HEK293 (cell line): ENCODE results near the gene TMEM135.

Source experiments
- YY1 ChIP-seq: fragments of 450-650 bp; formaldehyde crosslinking; IDR thresholded peaks from 2 replicates; pipeline ENCODE4 v1.5.1; 2018; ENCODE audit warnings: missing biosample characterization, missing genetic modification characterization
- ZNF121 ChIP-seq: fragments of 450-650 bp; formaldehyde crosslinking; IDR thresholded peaks from 2 replicates; pipeline ENCODE4 v1.5.1; 2016; ENCODE audit warnings: missing biosample characterization, missing genetic modification characterization
- ZNF2 ChIP-seq: fragments of 450-650 bp; formaldehyde crosslinking; IDR thresholded peaks from 2 replicates; pipeline ENCODE4 v1.5.1; 2016; ENCODE audit warnings: missing biosample characterization, missing genetic modification characterization
- ZNF239 ChIP-seq: fragments of 450-650 bp; formaldehyde crosslinking; IDR thresholded peaks from 2 replicates; pipeline ENCODE4 v1.5.1; 2016; ENCODE audit warnings: missing biosample characterization, missing genetic modification characterization
- ZNF274 ChIP-seq, 2 experiments: fragments of 200-500 bp in 1 of 2; fragments of 450-650 bp in 1 of 2; sonication (Bioruptor generic) in 1 of 2; formaldehyde crosslinking in 1 of 2; IDR thresholded peaks; 2 replicates each; pipeline versions ENCODE4 v1.5.1 to v1.6.1; 2014 to 2016; ENCODE audit warnings: borderline replicate concordance in 1 of 2, inconsistent platforms in 1 of 2, low read length in 1 of 2, missing biosample characterization in 1 of 2, missing genetic modification characterization in 1 of 2
- ZNF302 ChIP-seq: fragments of 450-650 bp; formaldehyde crosslinking; IDR thresholded peaks from 2 replicates; pipeline ENCODE4 v1.5.1; 2016; ENCODE audit warnings: missing biosample characterization, missing genetic modification characterization, low read depth
- ZNF449 ChIP-seq: fragments of 450-650 bp; formaldehyde crosslinking; IDR thresholded peaks from 2 replicates; pipeline ENCODE4 v1.5.1; 2017; ENCODE audit warnings: missing biosample characterization, mild to moderate bottlenecking, missing genetic modification characterization, moderate library complexity
- ZNF514 ChIP-seq: fragments of 450-650 bp; formaldehyde crosslinking; IDR thresholded peaks from 2 replicates; pipeline ENCODE4 v1.5.1; 2016; ENCODE audit warnings: missing biosample characterization, missing genetic modification characterization
- TF ChIP-seq, protein P1 (sequence below): fragments of 450-650 bp; formaldehyde crosslinking; IDR thresholded peaks from 2 replicates; pipeline ENCODE4 v1.5.1; 2016; ENCODE audit warnings: missing biosample characterization, missing genetic modification characterization
- TF ChIP-seq, protein P2 (sequence below): fragments of 450-650 bp; formaldehyde crosslinking; IDR thresholded peaks from 2 replicates; pipeline ENCODE4 v1.5.1; 2016; ENCODE audit warnings: missing biosample characterization, missing genetic modification characterization, low read depth
- TF ChIP-seq, protein P3 (sequence below): fragments of 450-650 bp; formaldehyde crosslinking; IDR thresholded peaks from 2 replicates; pipeline ENCODE4 v1.5.1; 2016; ENCODE audit warnings: missing biosample characterization, missing genetic modification characterization

GRCh38 chr11:87275176-87275575 lies 237.4 kb downstream of the TMEM135 start:
- TF ChIP-seq ZNF239 (tag by site-specific recombination) (no peak), ZNF274 (IDR thresholded peaks at IDR 0.05; ENCODE audit: low read length) (no peak), ZNF274 (tag by site-specific recombination; IDR thresholded peaks at IDR 0.05; ENCODE audit: borderline replicate concordance) (no peak), YY1 (tag by site-specific recombination) (no peak), ZNF514 (no peak), ZNF121 (no peak), ZNF2 (no peak), ZNF449 (tag by site-specific recombination) (no peak), ZNF302 (tag by site-specific recombination) (no peak)
- TF ChIP-seq, protein P1, sequence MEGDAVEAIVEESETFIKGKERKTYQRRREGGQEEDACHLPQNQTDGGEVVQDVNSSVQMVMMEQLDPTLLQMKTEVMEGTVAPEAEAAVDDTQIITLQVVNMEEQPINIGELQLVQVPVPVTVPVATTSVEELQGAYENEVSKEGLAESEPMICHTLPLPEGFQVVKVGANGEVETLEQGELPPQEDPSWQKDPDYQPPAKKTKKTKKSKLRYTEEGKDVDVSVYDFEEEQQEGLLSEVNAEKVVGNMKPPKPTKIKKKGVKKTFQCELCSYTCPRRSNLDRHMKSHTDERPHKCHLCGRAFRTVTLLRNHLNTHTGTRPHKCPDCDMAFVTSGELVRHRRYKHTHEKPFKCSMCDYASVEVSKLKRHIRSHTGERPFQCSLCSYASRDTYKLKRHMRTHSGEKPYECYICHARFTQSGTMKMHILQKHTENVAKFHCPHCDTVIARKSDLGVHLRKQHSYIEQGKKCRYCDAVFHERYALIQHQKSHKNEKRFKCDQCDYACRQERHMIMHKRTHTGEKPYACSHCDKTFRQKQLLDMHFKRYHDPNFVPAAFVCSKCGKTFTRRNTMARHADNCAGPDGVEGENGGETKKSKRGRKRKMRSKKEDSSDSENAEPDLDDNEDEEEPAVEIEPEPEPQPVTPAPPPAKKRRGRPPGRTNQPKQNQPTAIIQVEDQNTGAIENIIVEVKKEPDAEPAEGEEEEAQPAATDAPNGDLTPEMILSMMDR (tag by site-specific recombination), result no peak
- TF ChIP-seq, protein P2, sequence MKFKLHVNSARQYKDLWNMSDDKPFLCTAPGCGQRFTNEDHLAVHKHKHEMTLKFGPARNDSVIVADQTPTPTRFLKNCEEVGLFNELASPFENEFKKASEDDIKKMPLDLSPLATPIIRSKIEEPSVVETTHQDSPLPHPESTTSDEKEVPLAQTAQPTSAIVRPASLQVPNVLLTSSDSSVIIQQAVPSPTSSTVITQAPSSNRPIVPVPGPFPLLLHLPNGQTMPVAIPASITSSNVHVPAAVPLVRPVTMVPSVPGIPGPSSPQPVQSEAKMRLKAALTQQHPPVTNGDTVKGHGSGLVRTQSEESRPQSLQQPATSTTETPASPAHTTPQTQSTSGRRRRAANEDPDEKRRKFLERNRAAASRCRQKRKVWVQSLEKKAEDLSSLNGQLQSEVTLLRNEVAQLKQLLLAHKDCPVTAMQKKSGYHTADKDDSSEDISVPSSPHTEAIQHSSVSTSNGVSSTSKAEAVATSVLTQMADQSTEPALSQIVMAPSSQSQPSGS (tag by site-specific recombination), result no peak
- TF ChIP-seq, protein P3, sequence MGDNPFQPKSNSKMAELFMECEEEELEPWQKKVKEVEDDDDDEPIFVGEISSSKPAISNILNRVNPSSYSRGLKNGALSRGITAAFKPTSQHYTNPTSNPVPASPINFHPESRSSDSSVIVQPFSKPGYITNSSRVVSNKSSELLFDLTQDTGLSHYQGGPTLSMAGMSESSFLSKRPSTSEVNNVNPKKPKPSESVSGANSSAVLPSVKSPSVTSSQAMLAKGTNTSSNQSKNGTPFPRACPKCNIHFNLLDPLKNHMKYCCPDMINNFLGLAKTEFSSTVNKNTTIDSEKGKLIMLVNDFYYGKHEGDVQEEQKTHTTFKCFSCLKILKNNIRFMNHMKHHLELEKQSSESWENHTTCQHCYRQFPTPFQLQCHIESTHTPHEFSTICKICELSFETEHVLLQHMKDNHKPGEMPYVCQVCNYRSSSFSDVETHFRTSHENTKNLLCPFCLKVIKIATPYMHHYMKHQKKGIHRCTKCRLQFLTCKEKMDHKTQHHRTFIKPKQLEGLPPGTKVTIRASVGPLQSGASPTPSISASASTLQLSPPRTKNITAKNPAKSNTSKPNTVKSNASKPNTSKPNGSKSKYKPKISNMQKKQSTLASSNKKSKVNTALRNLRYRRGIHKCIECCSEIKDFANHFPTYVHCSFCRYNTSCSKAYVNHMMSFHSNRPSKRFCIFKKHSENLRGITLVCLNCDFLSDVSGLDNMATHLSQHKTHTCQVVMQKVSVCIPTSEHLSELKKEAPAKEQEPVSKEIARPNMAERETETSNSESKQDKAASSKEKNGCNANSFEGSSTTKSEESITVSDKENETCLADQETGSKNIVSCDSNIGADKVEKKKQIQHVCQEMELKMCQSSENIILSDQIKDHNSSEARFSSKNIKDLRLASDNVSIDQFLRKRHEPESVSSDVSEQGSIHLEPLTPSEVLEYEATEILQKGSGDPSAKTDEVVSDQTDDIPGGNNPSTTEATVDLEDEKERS (tag by site-specific recombination), result no peak
